Measurements from ENCODE around the gene ABCB4. TPM values are rescaled to one million over a fixed set of nuclear protein-coding genes. Genes with fewer than 3 reads are reported as not detected.

The ABCB4 gene
- total RNA-seq, 6 donors from 2014 or later: 0.06 to 0.47 (median 0.15) TPM; not detected in 3

DNA sequence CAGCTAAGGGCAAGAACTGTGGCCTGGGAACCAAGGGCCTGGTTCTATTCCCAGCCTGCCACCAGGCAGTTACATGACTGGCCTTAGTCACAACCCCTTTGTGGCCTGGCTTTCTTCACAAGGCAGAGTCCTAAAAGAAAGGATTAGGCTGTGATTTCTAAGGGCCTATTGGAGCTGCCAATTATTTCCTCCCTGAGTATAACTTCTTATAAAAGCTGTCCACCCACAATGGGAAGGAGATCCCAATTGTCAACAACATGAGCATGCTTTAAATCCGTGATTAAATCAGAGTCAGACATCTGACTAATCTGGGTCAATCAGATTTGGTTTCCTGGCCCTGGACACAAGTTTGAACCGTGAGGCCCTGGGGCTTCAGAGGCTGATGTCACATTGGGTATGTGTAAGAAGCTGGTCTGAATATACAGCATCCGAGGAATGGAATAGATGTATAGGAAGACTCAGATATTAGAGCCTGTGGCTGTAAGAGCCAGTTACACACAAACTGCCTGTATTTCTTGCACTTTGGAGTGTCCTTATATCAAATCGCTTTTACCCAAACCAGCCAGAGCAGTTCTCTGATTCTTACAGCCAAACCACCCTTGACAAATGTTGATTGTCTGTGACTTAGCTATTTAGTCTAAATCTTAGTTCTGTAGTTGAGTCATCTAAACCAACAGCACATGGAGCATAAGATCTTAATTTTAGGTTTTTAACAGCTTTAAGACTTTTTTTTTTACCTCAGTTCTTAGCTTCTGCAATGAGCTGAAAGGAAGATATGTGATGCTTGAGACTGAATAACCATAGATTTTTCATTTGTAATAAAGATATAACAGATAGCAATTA is 61.3 kb downstream of the ABCB4 start:
- DNase-seq: no peak
- Histone ChIP-seq H3K36me3 (no peaks in the 10 kb centered on the region), H3K4me1 (no peaks in the 10 kb centered on the region), H3K4me3 (no peak overlapping the region), H3K9me3 (no peaks in the 10 kb centered on the region), H3K27ac (no peak overlapping the region), H3K27me3 (no peaks in the 10 kb centered on the region)
- TF ChIP-seq POLR2A (IDR thresholded peaks at IDR 0.05): no peak
- no peak for TF ChIP-seq CTCF (IDR thresholded peaks at IDR 0.05)
- TF ChIP-seq POLR2AphosphoS5 (IDR thresholded peaks at IDR 0.05): no peak
- no peak for TF ChIP-seq EP300 (IDR thresholded peaks at IDR 0.05)
- WGBS, 2 donors: 59 to 70% methylated on average over 4 of the region's 4 CpGs
- ATAC-seq (ENCODE audit: low FRiP score in 2 of 2): peak in 1 of 2 donors; percentile 63

- H3K27ac ChIP-seq: no peak overlapping the region
- 77 to 88% methylated on average over 1 of the region's 1 CpG for WGBS, 2 donors
- H3K4me3 ChIP-seq: no peak overlapping the region
- no peaks in the 10 kb centered on the region for H3K36me3 ChIP-seq
- no peaks in the 10 kb centered on the region for H3K4me1 ChIP-seq
- TF ChIP-seq POLR2AphosphoS5 (IDR thresholded peaks at IDR 0.05): no peak
- no peak for TF ChIP-seq EP300 (IDR thresholded peaks at IDR 0.05)
- TF ChIP-seq POLR2A (IDR thresholded peaks at IDR 0.05): no peak
- no peak for TF ChIP-seq CTCF (IDR thresholded peaks at IDR 0.05)
- no peaks in the 10 kb centered on the region for H3K27me3 ChIP-seq
- H3K9me3 ChIP-seq: no peaks in the 10 kb centered on the region
- DNase-seq (no peak), ATAC-seq (ENCODE audit: low FRiP score in 2 of 2) (no peak)
Observed at GRCh38 chr7:87413029-87413428, 62.5 kb downstream of the ABCB4 start.

DNA sequence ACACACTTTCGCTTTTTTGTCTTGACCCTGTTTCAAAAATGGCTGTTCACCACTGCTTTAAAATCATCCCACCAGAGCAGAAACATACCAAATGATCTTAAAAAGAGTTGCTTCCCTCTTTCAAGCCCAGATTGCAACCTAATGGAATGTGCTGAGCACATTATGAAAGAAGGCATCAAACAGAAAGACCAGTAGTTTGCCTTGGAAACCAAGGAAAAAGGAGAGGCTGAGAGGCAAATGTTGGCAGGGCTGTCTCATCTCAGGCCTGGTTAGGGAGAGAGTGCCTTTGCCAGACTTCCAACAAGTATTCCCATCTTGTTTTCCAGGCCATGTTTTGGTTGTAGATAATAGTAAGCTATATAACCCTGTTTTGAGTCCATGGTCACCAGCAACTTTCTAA is 64.3 kb downstream of the ABCB4 start:
- no peak overlapping the region for H3K27ac ChIP-seq
- no peaks in the 10 kb centered on the region for H3K4me1 ChIP-seq
- no peaks in the 10 kb centered on the region for H3K9me3 ChIP-seq
- no peaks in the 10 kb centered on the region for H3K27me3 ChIP-seq
- DNase-seq (no peak), ATAC-seq (ENCODE audit: low FRiP score in 2 of 2) (no peak)
- no peaks in the 10 kb centered on the region for H3K36me3 ChIP-seq
- WGBS, 2 donors: 95 to 100% methylated on average over 1 of the region's 1 CpG
- no peak overlapping the region for H3K4me3 ChIP-seq
- TF ChIP-seq CTCF (IDR thresholded peaks at IDR 0.05) (no peak), POLR2AphosphoS5 (IDR thresholded peaks at IDR 0.05) (no peak), POLR2A (IDR thresholded peaks at IDR 0.05) (no peak), EP300 (IDR thresholded peaks at IDR 0.05) (no peak)

DNA sequence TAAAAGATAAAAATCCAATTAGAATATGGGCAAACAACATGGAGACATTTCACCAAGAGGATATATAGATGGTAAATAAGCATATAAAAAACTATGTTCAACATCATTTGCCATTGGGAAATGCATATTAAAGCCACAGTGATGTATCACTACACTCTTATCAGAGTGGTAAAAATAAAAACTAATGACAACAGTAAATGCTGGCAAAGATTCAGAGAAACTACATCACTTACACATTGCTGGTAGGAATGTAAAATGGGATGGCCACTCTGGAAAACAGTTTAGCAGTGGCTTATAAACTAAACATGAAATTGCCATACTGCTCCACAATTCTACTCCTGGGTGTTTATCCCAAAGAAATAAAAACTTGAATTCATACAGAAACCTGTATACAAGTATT is 70.8 kb downstream of the ABCB4 start:
- Histone ChIP-seq H3K4me3 (no peak overlapping the region), H3K27ac (no peak overlapping the region), H3K36me3 (no peaks in the 10 kb centered on the region), H3K4me1 (no peaks in the 10 kb centered on the region), H3K9me3 (no peaks in the 10 kb centered on the region), H3K27me3 (no peaks in the 10 kb centered on the region)
- DNase-seq (no peak), ATAC-seq (ENCODE audit: low FRiP score in 2 of 2) (no peak)
- no peak for TF ChIP-seq POLR2A (IDR thresholded peaks at IDR 0.05)
- no peak for TF ChIP-seq CTCF (IDR thresholded peaks at IDR 0.05)
- no peak for TF ChIP-seq EP300 (IDR thresholded peaks at IDR 0.05)
- no peak for TF ChIP-seq POLR2AphosphoS5 (IDR thresholded peaks at IDR 0.05)

- ATAC-seq (ENCODE audit: low FRiP score in 2 of 2) (no peak), DNase-seq (no peak)
- Histone ChIP-seq H3K27ac (no peak overlapping the region), H3K9me3 (no peaks in the 10 kb centered on the region), H3K27me3 (no peaks in the 10 kb centered on the region), H3K4me3 (no peak overlapping the region), H3K4me1 (no peaks in the 10 kb centered on the region), H3K36me3 (peaks cover 0 to 7% (median 0%) of the 10 kb centered on the region in 4 donors)
- TF ChIP-seq EP300 (IDR thresholded peaks at IDR 0.05) (no peak), CTCF (IDR thresholded peaks at IDR 0.05) (no peak), POLR2A (IDR thresholded peaks at IDR 0.05) (no peak), POLR2AphosphoS5 (IDR thresholded peaks at IDR 0.05) (no peak)
- 92 to 95% methylated on average over 2 of the region's 2 CpGs for WGBS, 2 donors
Observed at GRCh38 chr7:87398446-87398845, 77.0 kb downstream of the ABCB4 start.

Data from upper lobe of left lung (tissue), 6 donors.